ENCODE data around the gene FBXW9. TPM values are rescaled to one million over a fixed set of nuclear protein-coding genes. Genes with fewer than 3 reads are reported as not detected.

Gene FBXW9
- total and polyA plus RNA-seq, 2 of the 13 experiments (the other 11 are each of a cell fraction or from before 2014, with no cell fraction given): 5.7 to 6.1 TPM

DNA sequence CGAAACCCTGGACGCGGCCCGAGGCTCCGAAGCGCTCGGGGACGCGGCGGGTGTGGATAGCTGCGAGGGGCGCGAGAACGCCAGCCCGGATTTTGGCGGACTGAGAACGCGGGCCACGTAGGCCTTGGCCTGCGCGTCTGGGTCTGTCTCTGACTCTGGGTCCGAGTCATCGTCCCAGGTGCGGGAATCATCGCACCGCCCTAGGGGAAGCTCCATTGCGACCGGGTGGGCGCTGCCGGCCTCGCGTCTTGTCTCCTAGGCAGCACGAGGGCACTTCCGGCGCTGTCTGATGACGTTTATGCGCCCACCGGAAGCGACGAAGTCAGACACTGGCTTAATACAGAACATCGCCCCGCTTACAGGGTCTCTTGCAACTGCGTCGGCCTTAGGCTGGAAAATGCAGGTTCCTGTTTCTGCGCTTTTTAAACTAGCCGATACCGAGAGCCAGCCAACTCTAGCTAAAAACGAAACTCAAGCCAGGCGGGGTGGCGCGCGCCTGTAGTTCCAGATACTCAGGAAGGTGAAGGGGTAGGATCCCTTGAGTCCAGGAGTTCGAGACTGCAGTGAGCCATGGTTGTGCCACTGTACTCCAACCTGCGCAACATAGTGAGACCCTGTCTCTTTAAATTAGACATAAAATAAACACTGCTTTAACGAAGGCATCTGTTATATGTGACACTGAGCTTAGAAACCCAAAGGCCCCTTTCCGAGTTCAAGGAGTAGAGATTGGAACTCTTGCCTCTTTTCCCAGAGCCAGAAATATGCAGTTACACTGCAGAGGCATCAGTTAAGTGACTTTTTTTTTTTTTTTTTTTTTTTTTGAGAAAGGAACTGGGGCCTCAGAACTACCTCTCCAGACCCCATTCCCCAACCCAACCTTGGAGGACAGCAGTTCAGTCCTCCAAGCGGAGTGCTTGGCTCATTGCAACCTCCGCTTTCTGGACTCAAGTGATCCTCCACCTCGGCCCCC lies at the start of gene FBXW9 (continued):
- TF ChIP-seq, protein P1, sequence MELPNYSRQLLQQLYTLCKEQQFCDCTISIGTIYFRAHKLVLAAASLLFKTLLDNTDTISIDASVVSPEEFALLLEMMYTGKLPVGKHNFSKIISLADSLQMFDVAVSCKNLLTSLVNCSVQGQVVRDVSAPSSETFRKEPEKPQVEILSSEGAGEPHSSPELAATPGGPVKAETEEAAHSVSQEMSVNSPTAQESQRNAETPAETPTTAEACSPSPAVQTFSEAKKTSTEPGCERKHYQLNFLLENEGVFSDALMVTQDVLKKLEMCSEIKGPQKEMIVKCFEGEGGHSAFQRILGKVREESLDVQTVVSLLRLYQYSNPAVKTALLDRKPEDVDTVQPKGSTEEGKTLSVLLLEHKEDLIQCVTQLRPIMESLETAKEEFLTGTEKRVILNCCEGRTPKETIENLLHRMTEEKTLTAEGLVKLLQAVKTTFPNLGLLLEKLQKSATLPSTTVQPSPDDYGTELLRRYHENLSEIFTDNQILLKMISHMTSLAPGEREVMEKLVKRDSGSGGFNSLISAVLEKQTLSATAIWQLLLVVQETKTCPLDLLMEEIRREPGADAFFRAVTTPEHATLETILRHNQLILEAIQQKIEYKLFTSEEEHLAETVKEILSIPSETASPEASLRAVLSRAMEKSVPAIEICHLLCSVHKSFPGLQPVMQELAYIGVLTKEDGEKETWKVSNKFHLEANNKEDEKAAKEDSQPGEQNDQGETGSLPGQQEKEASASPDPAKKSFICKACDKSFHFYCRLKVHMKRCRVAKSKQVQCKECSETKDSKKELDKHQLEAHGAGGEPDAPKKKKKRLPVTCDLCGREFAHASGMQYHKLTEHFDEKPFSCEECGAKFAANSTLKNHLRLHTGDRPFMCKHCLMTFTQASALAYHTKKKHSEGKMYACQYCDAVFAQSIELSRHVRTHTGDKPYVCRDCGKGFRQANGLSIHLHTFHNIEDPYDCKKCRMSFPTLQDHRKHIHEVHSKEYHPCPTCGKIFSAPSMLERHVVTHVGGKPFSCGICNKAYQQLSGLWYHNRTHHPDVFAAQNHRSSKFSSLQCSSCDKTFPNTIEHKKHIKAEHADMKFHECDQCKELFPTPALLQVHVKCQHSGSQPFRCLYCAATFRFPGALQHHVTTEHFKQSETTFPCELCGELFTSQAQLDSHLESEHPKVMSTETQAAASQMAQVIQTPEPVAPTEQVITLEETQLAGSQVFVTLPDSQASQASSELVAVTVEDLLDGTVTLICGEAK (IDR thresholded peaks at IDR 0.05): peak; percentile 90
- TF ChIP-seq, protein P1 (CRISPR knock-in tag; IDR thresholded peaks at IDR 0.05): peak; percentile 84
- TF ChIP-seq, protein P2, sequence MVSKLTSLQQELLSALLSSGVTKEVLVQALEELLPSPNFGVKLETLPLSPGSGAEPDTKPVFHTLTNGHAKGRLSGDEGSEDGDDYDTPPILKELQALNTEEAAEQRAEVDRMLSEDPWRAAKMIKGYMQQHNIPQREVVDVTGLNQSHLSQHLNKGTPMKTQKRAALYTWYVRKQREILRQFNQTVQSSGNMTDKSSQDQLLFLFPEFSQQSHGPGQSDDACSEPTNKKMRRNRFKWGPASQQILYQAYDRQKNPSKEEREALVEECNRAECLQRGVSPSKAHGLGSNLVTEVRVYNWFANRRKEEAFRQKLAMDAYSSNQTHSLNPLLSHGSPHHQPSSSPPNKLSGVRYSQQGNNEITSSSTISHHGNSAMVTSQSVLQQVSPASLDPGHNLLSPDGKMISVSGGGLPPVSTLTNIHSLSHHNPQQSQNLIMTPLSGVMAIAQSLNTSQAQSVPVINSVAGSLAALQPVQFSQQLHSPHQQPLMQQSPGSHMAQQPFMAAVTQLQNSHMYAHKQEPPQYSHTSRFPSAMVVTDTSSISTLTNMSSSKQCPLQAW (CRISPR knock-in tag; IDR thresholded peaks at IDR 0.05): peak; percentile 91; the same call in 1 of the 2 replicates
- TF ChIP-seq ZSCAN12 (CRISPR knock-in tag; IDR thresholded peaks at IDR 0.05): no peak
- TF ChIP-seq MTA1 (CRISPR knock-in tag; IDR thresholded peaks at IDR 0.05; ENCODE audit: borderline replicate concordance): peak; percentile 43; the same call in 1 of the 2 replicates
- no peak for TF ChIP-seq CHCHD3 (CRISPR knock-in tag; IDR thresholded peaks at IDR 0.05)
- TF ChIP-seq MZF1 (CRISPR knock-in tag; IDR thresholded peaks at IDR 0.05; ENCODE audit: borderline replicate concordance): no peak
- TF ChIP-seq, protein P3, sequence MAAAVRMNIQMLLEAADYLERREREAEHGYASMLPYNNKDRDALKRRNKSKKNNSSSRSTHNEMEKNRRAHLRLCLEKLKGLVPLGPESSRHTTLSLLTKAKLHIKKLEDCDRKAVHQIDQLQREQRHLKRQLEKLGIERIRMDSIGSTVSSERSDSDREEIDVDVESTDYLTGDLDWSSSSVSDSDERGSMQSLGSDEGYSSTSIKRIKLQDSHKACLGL (CRISPR knock-in tag; IDR thresholded peaks at IDR 0.05): peak; percentile 92; the same call in 1 of the 2 replicates
- peak; percentile 39 for TF ChIP-seq ASH2L (IDR thresholded peaks at IDR 0.05; ENCODE audit: insufficient read length, low read depth, low read length)
- peak; percentile 86 for TF ChIP-seq AGO1 (IDR thresholded peaks at IDR 0.05; ENCODE audit: low read depth, low read length, poor library complexity, severe bottlenecking)
- peak; percentile 33; the same call in 1 of the 2 replicates for TF ChIP-seq ZMYM3 (CRISPR knock-in tag; IDR thresholded peaks at IDR 0.05)
- peak; percentile 17; the same call in 1 of the 2 replicates for TF ChIP-seq NCOA2 (CRISPR knock-in tag; IDR thresholded peaks at IDR 0.05)
- no peak for TF ChIP-seq NR2F6 (IDR thresholded peaks at IDR 0.05)
- TF ChIP-seq NR2F6 (CRISPR knock-in tag; IDR thresholded peaks at IDR 0.05): no peak
- TF ChIP-seq FOXA3 (CRISPR knock-in tag; IDR thresholded peaks at IDR 0.05): peak; percentile 54
- no peak for TF ChIP-seq ZNF660 (CRISPR knock-in tag; IDR thresholded peaks at IDR 0.05; ENCODE audit: borderline replicate concordance, low read depth)
- TF ChIP-seq, protein P4, sequence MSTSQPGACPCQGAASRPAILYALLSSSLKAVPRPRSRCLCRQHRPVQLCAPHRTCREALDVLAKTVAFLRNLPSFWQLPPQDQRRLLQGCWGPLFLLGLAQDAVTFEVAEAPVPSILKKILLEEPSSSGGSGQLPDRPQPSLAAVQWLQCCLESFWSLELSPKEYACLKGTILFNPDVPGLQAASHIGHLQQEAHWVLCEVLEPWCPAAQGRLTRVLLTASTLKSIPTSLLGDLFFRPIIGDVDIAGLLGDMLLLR (CRISPR knock-in tag; IDR thresholded peaks at IDR 0.05): peak; percentile 91; the same call in 1 of the 2 replicates
